Epithelial cell of esophagus (primary cell): Measurements from ENCODE around the gene MACROD1.

Experiments used
- DNase-seq: peaks from one replicate; pipeline ENCODE4 v3.0.0; 2010; ENCODE audit warnings: low read depth
- H3K4me3 ChIP-seq: 2 replicates; pipeline ENCODE4 v1.5.1; 2011; ENCODE audit warnings: mild to moderate bottlenecking, low read length, control low read depth
- CTCF ChIP-seq: IDR thresholded peaks from 2 replicates; pipeline ENCODE4 v1.5.1; 2011; ENCODE audit warnings: low read depth, mild to moderate bottlenecking, low read length, control low read depth, inconsistent platforms; ENCODE audit not compliant: insufficient read depth; ENCODE audit errors: missing control alignments

Gene MACROD1

GRCh38 chr11:64117763-64118459, 48.0 kb downstream of the MACROD1 start:
- DNase-seq = no peak
- H3K4me3 ChIP-seq = no peak overlapping the region
- TF ChIP-seq CTCF = no peak

- no peak for DNase-seq
- no peak for TF ChIP-seq CTCF
- no peak overlapping the region for H3K4me3 ChIP-seq
Measured at GRCh38 chr11:64115531-64116522, 50.1 kb downstream of the MACROD1 start.

GRCh38 chr11:64114231-64114630, 51.7 kb downstream of the MACROD1 start:
- TF ChIP-seq CTCF = no peak
- DNase-seq = no peak
- H3K4me3 ChIP-seq = no peak overlapping the region

GRCh38 chr11:64113462-64113780, 52.5 kb downstream of the MACROD1 start:
- no peak for TF ChIP-seq CTCF
- H3K4me3 ChIP-seq = no peak overlapping the region
- DNase-seq = no peak

- H3K4me3 ChIP-seq = no peak overlapping the region
- TF ChIP-seq CTCF = no peak
- no peak for DNase-seq
Measured at GRCh38 chr11:64112771-64113461, 53.0 kb downstream of the MACROD1 start.

- DNase-seq = no peak
- no peak overlapping the region for H3K4me3 ChIP-seq
- TF ChIP-seq CTCF = no peak
Measured at GRCh38 chr11:64110465-64111375, 55.2 kb downstream of the MACROD1 start.
